C4-2B (cell line): ENCODE results near the gene UAP1L1.
"Not testable (repeated sequence)": the region's sequence is repeated elsewhere in the genome, so short reads cannot be mapped to it uniquely, and the experiment has no call there.

Experiments used
- ZFX ChIP-seq: fragments of 450-650 bp; IDR thresholded peaks from 2 replicates; pipeline ENCODE4 v1.6.1; 2017
- TF ChIP-seq, protein P1 (sequence below): fragments of 450-650 bp; conservative IDR thresholded peaks from 2 replicates; pipeline ENCODE4 v1.5.1; 2017; ENCODE audit warnings: mild to moderate bottlenecking

DNA sequence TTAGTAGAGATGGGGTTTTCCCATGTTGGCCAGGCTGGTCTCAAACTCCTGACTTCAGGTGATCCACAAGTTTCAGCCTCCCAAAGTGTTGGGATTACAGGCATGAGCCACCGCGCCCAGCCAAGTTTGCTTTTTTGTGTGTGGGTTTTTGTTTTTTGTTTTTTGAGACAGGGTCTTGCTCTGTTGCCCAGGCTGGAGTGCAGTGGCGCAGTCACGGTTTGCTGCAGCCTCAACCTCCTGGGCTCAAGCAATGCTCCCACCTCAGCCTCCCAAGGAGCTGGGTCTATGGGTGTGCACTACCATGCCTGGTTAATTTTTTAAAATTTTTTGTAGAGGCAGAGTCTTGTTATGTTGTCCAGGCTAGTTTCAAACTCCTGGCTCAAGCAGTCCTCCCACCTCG is 43.8 kb upstream of the UAP1L1 start:
- TF ChIP-seq, protein P1, sequence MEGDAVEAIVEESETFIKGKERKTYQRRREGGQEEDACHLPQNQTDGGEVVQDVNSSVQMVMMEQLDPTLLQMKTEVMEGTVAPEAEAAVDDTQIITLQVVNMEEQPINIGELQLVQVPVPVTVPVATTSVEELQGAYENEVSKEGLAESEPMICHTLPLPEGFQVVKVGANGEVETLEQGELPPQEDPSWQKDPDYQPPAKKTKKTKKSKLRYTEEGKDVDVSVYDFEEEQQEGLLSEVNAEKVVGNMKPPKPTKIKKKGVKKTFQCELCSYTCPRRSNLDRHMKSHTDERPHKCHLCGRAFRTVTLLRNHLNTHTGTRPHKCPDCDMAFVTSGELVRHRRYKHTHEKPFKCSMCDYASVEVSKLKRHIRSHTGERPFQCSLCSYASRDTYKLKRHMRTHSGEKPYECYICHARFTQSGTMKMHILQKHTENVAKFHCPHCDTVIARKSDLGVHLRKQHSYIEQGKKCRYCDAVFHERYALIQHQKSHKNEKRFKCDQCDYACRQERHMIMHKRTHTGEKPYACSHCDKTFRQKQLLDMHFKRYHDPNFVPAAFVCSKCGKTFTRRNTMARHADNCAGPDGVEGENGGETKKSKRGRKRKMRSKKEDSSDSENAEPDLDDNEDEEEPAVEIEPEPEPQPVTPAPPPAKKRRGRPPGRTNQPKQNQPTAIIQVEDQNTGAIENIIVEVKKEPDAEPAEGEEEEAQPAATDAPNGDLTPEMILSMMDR: not testable (repeated sequence)
- TF ChIP-seq ZFX: not testable (repeated sequence)
